GM12878 (cell line): ENCODE results near the gene WTIP.
"Not testable (repeated sequence)": the region's sequence is repeated elsewhere in the genome, so short reads cannot be mapped to it uniquely, and the experiment has no call there.

ENCODE experiments used
- CHD4 ChIP-seq: fragments of 200-600 bp; sonication (generic); IDR thresholded peaks from 2 replicates; pipeline ENCODE4 v1.6.1; 2016; ENCODE audit warnings: mild to moderate bottlenecking
- EP300 ChIP-seq, 2 experiments: fragments of 150-350 bp in 1 of 2; IDR thresholded peaks; 2 replicates each; pipeline ENCODE4 v1.6.1; 2011 to 2012; ENCODE audit warnings: low read depth in 2 of 2, low read length in 2 of 2, borderline replicate concordance in 1 of 2, improper control_type of control experiment in 1 of 2, inconsistent platforms in 1 of 2; ENCODE audit not compliant: control insufficient read depth in 1 of 2
- ESRRA ChIP-seq: IDR thresholded peaks from 2 replicates; pipeline ENCODE4 v1.6.1; 2012; ENCODE audit warnings: mild to moderate bottlenecking, low read length, improper control_type of control experiment
- ETV6 ChIP-seq, 2 experiments: fragments of 450-650 bp in 1 of 2; IDR thresholded peaks in 1 of 2; conservative IDR thresholded peaks in 1 of 2; 2 replicates each; pipeline ENCODE4 v1.6.1; 2014; ENCODE audit warnings: antibody characterized with exemption in 1 of 2, borderline replicate concordance in 1 of 2, low read depth in 1 of 2, mild to moderate bottlenecking in 1 of 2, moderate library complexity in 1 of 2
- MYC ChIP-seq: IDR thresholded peaks from 2 replicates; pipeline ENCODE4 v1.6.1; 2011; ENCODE audit warnings: mild to moderate bottlenecking, low read length, moderate library complexity, inconsistent platforms; ENCODE audit not compliant: insufficient read depth, insufficient replicate concordance, insufficient read length, severe bottlenecking
- POLR2A ChIP-seq: IDR thresholded peaks from 2 replicates; pipeline ENCODE4 v1.6.1; 2011; ENCODE audit warnings: low read depth, mild to moderate bottlenecking, low read length
- TBL1XR1 ChIP-seq: IDR thresholded peaks from 2 replicates; pipeline ENCODE4 v1.6.1; 2012; ENCODE audit warnings: low read depth, low read length, improper control_type of control experiment
- TF ChIP-seq, protein P1 (sequence below): IDR thresholded peaks from 2 replicates; pipeline ENCODE4 v1.6.1; 2012; ENCODE audit warnings: low read length, inconsistent platforms

DNA sequence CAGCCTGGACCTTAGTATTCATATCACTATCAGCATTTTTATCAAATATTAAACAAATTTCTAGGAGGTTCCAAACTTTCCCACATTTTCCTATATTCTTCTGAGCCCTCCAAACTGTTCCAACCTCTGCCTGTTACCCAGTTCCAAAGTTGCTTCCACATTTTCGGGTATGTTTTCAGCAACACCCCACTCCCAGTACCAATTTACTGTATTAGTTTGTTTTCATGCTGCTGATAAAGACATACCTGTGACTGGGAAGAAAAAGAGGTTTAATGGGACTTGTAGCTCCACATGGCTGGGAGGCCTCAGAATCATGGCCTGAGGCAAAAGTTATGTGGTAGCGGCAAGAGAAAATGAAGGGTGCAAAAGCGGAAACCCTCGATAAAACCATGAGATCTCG, 29.3 kb downstream of the WTIP start:
- not testable (repeated sequence) for TF ChIP-seq ESRRA; CHD4; MYC; POLR2A; EP300 (IDR thresholded peaks at IDR 0.05; ENCODE audit: borderline replicate concordance in 1 of 2, control insufficient read depth in 1 of 2, low read depth in 2 of 2, low read length in 2 of 2); TBL1XR1; ETV6 (conservative IDR thresholded peaks at IDR 0.05 in 1 of 2, IDR thresholded peaks at IDR 0.05 in 1 of 2; ENCODE audit: borderline replicate concordance in 1 of 2, low read depth in 1 of 2)
- TF ChIP-seq, protein P1, sequence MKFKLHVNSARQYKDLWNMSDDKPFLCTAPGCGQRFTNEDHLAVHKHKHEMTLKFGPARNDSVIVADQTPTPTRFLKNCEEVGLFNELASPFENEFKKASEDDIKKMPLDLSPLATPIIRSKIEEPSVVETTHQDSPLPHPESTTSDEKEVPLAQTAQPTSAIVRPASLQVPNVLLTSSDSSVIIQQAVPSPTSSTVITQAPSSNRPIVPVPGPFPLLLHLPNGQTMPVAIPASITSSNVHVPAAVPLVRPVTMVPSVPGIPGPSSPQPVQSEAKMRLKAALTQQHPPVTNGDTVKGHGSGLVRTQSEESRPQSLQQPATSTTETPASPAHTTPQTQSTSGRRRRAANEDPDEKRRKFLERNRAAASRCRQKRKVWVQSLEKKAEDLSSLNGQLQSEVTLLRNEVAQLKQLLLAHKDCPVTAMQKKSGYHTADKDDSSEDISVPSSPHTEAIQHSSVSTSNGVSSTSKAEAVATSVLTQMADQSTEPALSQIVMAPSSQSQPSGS: not testable (repeated sequence)
